Measurements from ENCODE around the gene RABAC1. TPM values are rescaled to one million over a fixed set of nuclear protein-coding genes. Genes with fewer than 3 reads are reported as not detected.

RABAC1 gene
- polyA plus RNA-seq, 4 donors: 48.1 to 103 (median 66.2) TPM

DNA sequence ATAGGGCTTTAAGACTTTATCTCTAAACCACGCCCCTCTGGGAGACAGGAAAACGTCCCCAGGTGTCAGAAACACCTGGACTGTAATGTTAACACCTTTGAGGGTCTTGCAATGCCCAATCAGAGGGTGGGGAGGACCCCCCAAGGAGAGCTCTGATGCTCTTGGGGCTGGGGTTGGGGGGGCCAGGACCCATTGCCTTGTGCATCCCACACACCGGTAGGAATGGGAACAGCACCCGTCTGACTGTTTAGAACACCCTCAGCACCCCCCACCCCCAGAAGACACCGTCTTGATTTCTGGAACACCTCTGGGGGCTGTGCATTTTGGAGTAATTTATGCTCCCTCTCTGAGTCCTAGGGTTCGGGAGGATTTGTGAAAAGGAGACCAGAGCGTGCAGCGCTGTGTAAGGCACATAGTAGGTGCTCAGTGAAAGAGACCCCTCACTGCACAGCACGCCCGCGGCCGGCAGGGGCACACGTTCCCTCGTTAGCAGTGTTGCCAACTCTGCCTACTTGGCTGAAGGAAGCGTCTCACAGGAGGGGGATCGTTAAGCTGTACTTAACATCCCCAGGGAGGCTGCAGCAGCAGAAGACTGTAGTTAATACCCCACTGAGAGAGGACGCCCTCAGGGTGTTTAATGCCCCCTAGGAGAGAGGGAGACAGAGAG lies 28.1 kb downstream of the RABAC1 start:
- DNase-seq (ENCODE audit: low read depth in 4 of 4, low spot score in 3 of 4): no peak

DNA sequence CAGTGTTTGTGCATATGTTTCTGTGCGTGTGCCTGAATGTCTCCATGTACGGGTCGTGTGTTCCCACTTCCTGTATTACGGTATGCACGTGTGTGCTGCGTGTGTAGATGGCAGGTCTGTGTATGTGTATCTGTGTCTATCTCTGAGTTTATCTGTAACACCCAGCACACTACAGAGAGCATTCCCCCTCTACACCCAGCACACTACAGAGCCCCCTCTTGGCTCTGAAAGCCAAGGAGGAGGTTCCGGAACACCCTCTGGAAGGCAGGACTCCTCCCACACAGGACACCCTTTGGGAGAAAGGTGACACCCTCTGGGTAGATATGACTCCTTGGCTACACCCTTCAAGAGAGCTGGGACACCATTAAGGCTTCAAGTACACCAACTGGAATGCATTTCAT lies 28.8 kb downstream of the RABAC1 start:
- DNase-seq (ENCODE audit: low read depth in 4 of 4, low spot score in 3 of 4): no peak

DNA sequence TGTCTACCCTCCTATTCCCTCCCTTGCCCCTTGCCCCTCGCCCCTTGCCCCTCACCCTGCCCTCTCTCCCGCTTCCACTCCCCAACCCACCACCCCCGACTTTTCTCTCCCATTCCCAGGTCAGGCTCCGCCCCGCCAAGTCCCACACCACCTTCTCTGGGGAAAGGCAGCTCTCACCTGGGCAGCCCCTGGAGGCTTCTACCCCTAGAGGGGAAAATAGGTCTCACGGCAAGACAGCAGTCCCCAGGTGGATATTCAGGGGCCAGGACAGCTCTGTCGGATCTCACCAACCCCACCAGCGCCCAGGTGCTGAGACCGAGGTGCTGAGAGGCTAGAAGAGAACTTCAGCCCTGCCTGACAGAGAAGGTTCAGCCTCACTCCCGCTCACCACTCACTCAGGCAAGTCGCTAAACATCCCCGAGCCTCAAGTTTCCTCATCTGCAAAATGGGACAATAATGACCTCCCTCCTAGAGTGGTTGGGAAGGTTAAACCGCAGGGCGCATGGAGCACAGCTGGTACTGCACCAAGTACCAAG lies 29.5 kb downstream of the RABAC1 start:
- DNase-seq (ENCODE audit: low read depth in 4 of 4, low spot score in 3 of 4): no peak

DNA sequence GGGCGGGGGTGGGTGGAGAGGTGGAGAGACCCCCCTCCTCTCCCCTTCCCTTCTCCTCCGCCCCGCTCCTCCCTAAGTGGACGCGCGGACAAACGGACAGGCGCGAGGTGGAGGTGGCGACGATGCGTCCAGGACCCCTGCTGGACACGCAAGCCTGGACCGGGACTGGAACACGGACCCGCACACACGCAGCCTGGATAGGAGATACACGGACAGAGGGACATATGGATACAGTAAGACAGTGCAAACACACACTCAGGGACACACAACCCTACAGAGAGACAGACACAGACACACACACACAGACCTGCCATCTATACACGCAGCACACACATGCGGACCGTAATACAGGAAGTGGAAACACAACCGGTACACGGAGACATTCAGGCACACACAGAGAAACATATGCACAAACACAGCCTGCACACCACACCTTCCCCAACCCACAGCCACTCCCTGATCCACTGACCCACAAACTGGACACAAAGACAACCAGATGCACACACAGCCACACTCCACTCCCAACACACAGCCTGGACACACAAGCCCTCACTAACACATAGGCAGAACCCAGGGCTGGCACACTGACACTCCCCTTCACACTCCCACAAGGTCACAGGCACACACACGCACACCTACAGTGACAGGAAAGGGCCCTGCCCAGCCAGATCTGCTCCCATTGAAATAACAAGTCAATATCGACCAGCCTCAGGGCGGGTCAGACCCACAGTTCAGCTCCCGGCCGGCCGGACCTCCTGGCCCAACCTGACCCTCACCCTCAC lies 30.2 kb downstream of the RABAC1 start:
- no peak for DNase-seq (ENCODE audit: low read depth in 4 of 4, low spot score in 3 of 4)

DNA sequence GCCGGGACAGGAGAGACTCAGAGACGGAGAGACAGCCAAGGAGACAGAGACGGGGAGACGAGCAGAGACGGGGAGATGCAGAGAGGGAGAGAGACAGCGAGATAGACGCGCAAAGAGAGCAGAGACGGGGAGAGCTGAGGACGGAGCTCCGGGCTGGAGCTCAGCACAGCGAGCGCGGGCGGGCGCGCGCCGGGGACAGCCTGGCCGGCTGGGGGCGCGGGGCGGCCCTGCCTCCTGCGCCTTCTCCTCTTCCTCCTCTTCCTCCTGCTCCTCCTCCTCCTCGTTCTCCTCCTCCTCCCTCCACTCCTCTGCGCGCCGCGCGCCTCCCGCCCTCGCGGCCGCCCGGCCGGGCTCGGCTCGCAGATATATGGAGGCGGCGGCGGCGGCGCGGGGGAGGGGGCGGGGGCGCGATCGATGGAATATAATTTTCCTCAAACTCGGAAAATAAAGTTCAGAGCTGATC lies 30.9 kb downstream of the RABAC1 start, which contains the start of gene ERFL:
Gene ERFL, minus strand, starts transcription at position 229 of the 463 bp plus-strand sequence. CDS start 15,530 bp downstream, outside the sequence.
- no peak for DNase-seq (ENCODE audit: low read depth in 4 of 4, low spot score in 3 of 4)

DNA sequence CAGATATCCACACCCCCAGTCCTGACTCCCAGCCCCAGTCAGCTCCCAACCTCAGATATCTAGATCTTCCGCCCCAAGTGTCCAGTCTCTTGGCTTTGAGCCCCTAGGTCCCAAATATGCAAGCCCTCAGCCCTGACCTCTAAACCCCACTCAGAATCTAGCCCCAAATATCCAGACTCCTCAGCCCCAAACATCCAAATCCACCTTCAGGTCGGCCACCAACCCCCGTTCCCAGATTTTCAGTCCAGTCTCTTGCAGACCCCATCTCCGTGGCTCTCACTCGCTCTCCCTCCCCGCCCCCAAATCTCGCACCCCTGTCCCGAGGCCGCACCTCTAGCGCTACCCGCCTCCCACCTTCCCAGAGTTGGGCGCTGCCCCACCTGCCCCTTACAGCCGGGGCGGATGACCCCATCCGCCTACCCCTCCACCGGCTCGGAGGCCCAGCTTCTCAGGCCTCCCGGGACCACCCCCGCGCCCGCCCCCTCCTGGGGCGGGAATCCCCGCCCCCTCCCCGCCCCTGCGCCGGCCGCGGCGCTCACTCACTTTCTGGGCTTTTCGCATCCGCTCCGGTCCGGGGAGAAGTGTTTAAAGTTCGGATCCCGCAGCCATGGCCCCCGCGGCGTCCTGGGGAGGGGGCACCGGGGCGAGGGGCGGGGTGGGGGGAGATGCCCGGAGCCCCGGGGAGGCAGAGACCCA lies 31.5 kb downstream of the RABAC1 start:
- peak in 1 of 4 donors; percentile 5 for DNase-seq (ENCODE audit: low read depth in 4 of 4, low spot score in 3 of 4)

DNA sequence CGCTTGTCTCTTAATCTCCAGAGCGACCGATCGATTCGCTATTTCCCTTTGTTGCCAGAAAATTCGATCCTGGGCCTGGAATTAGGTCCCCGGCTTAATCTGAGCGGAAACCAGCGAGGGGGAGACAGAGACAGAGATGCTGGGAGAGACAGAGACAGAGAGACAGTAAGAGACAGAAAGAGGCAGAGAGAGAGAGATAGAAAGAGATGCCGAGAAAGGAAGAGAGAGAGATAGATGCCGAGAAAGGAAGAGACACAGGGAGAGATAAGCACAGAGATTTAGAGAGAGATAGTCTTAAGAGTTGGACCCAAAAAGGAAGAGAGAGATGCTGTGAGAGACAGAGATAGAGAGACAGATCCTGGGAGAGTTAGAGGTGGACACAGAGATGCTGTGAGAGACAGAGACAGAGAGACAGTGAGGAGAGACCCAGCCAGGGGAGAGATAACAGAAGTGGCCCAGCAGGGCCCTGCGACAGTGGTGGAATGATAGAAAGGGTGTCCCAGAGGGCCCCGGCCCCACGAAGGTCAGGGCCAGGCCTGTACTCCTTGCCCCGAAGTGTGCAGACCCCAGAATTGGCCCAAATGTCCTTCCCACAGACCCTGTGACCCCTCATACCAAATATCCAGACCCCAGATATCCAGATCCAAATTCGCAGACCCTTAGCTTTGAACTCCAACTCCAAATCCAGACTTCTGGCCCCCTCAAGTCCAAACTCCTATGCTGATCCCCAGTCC lies 32.2 kb downstream of the RABAC1 start:
- DNase-seq (ENCODE audit: low read depth in 4 of 4, low spot score in 3 of 4): no peak

DNA sequence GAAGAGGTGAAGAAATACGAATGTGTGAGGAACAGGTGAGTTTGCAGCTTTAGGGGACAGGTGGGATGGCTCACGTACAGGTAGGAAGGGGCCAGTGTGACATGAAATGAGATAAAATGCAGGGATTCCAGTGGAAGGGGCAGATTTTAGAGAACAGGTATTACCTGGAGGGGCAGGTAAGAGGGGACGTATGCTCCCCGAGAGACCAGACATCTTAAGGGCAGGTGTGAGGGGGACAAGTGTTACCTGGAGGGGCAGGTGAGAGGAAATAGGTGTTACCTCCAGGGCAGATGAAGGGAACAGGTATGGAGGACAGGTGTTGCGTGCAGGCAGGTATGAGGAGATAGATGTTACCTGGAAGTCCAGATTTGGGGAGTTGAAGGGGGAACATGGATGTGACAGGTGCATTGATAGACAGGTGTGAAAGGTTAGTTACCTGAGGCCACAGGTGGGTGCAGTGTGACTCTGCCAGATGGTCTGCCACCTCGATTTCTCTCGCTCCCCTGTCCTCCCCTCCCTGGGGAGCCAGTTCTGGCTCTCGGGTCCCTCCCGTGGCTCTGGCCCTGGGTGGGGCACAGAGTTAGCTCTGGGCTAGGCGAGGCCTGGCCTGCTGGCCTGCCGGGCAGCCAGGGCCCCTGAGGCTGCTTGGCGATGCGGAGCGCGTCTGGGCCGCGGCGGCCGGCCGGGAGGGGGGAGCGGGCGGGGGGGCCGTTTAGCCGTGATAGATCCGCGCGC lies 32.9 kb downstream of the RABAC1 start:
- DNase-seq (ENCODE audit: low read depth in 4 of 4, low spot score in 3 of 4): no peak

DNA sequence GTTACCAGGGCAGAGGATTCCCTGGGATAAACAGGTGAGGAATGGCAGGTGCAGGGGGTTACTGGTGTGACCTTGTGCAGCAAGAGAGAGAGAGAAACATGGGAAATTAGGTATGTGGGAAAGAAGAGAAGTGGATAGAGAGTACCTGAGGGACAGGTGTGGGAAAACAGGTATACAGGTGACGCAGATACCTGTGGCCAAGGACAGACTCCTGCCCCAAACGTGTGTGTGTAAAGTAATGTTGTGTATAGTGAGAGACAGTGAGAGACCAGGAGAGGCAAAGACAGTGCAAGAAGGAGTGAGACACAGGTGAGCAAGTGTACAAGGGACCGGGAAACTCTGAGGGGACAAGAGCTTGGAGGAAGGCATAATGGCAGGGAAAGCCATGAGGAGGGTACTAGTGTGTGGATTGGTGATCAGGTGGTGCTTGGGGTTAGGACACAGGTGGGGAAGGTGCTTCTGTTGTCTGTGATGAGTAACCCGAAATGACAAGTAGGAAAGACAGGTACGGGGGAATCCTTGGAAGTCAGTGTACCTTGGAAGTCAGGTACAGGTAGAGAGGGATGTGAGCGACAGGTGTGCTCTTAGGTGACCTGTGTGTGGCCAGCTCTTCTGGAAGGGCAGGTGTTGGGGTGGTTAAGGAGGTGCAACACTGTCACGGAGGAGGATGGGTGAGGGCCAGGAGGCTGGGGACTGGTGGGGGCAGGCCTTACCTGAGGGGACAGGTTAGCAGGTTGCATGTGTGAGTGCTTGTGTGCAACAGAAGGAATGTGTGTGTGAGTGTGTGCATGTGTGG lies 33.7 kb downstream of the RABAC1 start:
- DNase-seq (ENCODE audit: low read depth in 4 of 4, low spot score in 3 of 4): no peak

DNA sequence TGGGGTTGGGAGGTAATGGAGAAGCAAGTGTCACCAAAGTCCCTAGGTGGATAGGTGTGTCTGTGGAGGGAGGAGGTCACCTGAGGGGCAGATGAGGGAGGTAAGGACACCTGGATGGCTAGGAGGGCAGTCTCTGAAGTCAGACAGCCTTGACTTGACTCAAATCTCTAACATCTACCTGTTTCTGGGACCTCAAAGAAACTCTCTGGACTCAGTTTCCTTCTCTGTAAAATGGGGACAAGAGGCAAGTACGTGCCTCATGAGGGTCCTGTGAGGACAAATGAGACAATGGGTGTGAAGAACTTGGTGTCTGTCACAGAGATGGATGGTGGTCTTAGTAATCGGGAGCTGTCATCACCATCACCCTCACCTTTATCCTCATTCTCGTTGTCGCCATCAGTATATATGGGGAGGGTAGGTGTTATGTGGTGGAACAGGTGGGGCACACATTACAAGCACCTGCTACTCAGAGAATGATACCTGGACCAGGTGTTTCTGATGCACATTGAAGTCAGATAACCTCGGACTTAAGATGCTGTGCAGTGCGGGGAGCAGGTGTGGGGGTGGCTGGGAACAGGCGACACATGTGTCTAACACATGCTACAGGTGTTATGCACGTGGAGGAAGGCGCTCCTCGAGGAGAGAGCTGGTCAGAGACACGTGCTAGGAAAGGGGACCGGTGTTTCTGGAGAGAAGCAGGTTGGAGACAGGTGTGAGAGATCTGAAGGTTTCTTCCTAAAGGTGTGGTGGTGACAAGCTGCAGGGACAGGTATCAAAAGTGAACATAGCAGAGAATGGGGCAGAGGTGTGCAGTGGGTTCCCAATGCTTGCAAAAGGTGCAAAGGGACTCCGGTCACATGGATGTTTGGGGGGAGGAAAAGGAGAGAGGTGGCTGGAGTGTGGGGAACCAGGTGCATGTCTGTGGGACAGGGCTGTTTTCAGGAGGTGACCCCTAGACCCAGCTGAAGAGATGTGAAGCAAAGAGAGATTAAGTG lies 34.7 kb downstream of the RABAC1 start:
- no peak for DNase-seq (ENCODE audit: low read depth in 4 of 4, low spot score in 3 of 4)

DNA sequence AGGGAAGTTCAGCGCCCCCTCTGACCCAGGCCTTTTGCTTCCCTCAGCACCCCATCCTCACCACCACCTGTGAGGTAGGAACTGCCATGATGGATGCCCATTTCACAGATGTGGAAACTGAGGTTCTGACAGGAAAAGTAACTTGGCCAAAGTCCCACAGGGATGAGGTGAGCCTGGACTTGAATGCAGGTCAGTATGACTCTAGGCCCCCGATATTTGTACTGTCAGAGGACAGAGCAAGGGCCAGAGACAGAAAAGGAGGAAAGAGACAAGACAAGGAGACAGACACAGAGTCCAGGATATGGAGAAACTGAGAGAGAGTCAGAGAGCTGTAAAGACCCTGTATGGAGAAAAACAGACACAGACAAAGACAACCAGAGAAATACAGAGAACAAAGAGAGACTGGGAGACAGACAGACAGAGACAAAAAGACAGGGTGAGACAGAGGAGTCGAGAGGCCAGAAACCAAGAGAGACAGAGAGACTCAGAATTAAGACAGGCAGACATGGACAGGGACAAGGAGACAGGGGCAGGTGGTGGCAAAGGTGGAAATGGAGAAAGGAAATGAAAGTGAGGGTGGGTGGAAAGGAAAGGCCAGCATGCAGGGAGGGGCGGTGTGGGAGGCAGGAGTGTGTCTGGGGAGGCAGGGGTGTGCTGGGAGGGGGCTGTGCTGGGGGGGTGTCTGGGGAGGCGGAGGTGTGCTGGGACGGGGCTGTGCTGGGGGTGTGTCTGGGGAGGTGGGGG lies 35.9 kb downstream of the RABAC1 start:
- no peak for DNase-seq (ENCODE audit: low read depth in 4 of 4, low spot score in 3 of 4)

DNA sequence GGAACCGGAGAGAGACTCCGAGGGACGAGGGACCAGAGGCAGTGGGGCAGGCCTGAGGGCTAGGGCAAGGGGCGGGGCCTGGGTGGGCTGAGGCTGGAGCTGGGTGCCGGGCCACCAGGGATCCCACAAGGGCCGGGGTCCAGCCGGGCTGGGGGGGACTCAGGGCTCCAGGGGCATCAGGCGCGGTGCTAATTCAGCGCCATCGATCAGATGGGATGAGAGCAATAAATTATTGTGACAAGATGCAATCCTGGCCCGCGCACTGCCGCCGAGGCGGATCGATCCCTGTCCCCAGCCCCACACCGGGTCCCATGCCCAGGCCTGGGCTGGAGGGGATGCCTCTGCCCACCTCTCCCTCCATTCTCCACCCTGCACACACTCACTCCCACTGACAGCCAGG lies 36.5 kb downstream of the RABAC1 start:
- DNase-seq (ENCODE audit: low read depth in 4 of 4, low spot score in 3 of 4): no peak

DNA sequence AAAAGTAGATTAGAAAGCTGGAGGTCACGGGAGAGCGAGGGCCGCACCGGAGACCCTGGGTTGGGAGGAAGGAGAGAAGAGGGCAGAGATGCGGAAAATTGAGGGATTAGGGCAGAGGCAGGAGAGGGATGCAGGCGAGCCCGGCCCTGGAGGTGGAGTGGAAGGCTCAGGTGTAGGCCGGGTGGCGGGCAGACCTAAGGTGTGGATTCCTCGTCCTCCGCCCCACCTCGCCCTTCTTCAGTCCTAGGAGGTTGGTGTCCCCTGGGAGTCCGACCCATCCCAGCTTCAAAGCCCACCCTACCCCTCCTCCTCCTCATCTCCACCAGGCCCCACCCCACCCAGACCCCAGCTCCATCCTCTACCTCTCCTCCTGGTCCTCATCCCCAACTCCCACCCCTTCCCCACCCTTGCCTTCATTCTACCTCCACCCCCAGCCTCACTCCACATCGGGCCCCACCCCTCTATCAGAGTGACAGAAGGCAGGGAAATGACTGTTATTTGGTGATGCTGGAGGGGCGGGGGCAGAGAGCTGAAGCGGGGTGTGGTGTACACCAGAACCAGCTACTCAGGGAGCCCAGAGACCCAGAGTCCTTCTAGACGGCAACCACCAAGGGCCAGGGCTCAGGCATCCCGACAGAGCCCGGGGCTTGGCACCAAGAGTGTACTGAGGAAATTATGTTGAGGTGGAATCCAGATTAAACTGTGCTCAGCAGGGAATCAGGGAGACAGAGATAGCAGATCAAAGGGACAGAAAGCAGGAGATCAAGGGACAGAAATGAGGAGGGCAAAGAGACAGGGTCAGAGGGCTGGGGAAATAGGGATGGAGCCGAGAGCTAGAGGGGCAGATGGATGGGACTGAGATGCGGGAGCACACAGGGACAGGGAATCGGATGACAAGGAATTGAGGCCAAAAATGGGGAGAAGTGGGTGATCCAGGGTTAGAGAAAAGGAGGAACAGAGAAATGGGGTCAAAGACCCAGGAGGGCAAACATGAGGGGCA lies 37.2 kb downstream of the RABAC1 start:
- DNase-seq (ENCODE audit: low read depth in 4 of 4, low spot score in 3 of 4): no peak

DNA sequence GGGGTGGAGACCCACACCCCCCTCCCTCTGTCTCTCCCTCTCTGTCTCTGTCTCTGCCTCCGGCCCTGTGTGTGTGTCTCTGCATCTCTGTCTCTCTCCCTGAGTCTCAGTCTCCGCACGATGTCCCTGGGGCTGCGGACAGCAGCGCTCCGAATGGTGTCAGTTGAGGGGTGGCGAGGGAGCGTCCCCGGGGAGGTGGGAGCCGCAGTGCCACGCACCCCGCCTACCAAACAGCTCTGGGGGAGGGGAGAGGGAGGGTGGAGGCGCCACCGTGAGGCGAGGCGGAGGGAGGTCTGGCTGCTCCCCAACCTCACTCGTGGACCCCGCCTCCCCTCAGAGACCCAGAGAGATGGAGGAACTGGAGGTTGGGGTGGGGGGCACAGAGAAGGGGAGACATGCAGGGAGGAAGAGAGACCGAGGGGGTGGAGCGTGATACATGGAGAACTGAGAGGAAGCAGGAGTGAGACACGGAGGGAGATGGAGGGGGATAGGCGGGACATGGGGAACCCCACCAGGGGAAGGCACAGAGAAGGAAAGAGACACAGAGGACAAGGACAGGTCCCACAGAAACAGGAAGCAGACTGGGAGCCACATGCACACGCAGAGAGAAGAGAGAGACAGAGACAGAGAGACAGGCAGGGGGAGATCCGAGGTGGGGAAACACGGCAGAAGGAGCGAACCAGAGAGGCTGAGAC lies 38.1 kb downstream of the RABAC1 start:
- no peak for DNase-seq (ENCODE audit: low read depth in 4 of 4, low spot score in 3 of 4)

Data from right renal pelvis (tissue), 4 donors.